ENCODE measurements around the gene TOLLIP.

TOLLIP gene

DNA sequence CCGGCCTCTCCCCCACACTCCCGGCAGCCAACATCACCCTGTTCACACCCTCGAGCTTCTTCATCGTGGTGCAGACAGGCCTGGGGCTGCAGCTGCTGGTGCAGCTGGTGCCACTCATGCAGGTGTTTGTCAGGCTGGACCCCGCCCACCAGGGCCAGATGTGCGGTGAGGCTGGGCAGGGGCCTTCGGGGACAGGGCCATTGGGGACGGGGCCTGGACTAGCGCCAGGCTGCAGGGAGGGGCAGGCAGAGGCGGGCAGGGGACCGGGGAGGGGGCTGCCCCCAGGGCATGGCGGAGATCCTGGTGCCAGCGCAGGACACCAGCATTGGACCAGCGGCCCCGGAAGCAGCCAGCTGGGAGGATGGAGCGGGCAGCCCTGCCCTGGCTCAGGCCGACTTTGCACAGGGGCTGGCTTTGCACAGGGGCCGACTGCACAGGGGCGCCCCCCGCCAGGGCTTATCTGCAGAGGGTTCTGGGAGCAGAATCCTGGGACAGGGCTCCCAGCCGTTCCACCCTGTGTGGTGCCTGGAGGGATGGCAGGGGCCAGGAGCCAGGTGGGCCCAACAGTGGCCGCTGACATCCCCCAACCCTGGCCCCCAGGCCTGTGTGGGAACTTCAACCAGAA, 77.9 kb downstream of the TOLLIP start:
- no peak for DNase-seq (ENCODE audit: low read depth)

DNA sequence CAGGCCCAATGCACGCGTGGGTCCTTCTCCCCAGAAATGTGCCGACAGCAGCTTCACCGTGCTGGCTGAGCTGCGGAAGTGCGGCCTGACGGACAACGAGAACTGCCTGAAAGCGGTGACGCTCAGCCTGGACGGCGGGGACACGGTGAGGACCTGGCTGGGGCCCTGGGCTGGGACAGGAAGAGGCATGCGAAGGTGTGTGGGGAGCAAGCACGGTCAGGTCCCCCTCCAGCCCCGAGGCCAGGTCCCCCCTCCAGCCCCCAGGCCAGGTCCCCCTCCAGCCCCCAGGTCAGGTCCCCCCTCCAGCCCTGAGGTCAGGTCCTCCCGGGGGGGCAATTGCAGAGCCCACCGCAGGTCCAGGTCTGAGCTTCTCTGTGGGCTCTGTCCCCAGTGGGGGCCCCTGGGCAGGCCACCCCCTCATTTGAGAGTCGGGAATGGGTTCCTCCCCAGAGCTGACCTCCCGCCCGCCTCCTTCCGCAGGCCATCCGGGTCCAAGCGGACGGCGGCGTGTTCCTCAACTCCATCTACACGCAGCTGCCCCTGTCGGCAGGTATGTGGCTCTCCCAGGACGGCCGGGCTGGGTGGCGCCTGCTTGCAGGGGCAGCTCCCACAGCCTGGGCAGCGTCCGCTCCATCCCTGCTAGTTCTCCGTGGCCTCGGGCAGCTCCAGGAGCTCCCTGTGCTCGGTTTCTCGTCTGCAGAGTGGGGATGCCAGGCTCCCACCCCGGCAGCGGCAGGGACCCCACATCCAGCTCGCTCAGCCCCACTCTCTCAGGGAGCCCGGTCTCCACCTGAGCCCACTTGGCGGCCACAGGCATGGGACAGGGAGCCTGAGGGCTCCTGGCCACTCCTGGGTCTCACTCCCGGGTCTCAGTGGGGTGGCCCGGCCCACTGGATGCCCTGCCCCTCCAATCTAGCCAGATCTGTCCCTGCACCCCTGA, 78.7 kb downstream of the TOLLIP start:
- no peak for DNase-seq (ENCODE audit: low read depth)

DNA sequence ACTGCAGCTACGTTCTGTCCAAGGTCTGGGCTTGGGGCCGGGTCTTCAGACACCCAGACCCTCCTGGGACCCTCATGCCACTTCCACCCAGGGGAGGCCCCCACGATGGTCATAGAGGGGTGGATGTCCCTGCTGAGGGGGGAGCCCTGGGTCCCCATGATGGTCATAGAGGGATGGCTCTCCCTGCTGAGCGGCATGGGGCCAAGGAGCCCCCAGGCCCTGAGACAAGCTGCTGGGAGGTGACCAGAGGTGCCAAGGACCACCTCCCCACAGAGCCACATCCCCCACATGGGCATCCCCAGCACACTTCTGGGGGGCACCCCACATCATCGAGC, 79.3 kb downstream of the TOLLIP start:
- no peak for DNase-seq (ENCODE audit: low read depth)

DNA sequence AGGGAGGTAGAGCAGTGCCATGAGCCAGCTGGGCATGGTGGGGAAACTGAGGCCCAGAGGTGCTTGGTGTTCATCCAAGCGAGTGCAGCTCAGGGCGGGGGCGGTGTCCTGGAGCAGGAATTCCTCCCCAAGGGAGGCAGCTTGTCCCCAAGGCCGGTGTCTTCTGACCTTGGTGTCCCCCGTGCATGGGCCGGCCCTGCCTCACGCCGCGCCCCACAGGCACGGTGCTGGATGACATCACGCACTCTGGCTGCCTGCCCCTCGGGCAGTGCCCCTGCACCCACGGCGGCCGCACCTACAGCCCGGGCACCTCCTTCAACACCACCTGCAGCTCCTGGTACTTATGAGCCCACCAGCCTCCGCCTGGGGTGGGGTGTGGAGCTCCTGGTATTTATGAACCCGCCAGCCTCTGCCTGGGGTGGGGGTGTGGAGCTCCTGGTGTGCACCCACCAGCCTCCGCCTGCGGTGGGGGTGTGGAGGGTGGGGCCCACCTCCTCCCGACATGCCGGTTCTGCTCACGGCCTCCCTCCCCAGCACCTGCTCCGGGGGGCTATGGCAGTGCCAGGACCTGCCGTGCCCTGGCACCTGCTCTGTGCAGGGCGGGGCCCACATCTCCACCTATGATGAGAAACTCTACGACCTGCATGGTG, 79.8 kb downstream of the TOLLIP start:
- no peak for DNase-seq (ENCODE audit: low read depth)

DNA sequence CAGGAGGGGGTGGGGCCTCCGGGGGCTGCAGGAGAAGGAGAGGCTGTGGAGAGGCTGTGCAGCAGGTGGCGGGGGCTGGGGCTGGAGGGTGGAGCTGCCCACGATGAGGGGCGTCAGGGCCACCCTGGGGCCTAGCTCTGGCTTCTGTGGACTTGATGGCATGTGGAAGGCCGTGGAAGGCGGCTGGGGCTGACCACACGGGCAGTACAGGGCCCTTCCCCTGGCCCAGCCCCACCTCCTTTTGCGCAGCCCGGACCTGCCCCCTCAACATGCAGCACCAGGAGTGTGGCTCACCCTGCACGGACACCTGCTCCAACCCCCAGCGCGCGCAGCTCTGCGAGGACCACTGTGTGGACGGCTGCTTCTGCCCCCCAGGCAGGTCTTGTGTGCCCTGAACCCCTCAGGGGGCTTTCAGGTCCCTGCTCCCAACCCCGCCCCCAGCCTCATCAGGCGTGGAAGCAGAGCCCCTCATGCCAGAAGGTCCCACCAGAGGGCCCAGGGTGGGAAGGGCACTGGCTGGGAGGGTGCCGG, 80.4 kb downstream of the TOLLIP start:
- no peak for DNase-seq (ENCODE audit: low read depth)

DNA sequence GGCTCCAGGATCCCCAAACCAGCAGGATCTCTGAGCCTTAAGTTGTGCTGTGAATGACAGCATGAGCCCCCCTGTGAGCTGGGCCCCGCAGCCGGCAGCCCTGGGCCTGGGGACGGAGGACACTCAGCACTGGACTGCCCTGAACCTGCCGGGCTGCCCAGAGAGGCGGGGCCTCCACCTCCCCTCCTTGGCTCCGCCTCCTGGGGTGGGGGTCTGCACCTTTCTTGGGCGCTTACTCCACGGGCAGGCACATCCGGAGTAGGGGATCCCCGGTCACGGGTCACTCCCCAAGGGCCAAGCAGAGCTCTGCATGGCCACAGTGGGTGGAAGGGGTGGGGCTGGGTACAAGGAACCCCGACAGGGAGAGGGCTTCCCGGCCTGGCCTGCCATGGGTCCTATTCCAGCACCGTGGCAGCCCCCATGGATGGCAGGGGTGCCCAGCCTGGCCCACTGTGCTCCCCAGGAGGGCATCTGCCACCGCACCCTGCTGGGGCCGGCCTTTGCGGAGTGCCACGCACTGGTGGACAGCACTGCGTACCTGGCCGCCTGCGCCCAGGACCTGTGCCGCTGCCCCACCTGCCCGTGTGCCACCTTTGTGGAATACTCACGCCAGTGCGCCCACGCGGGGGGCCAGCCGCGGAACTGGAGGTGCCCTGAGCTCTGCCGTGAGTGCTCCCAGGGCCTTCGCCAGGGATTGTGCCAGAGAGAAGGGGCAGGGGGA, 81.2 kb downstream of the TOLLIP start:
- no peak for DNase-seq (ENCODE audit: low read depth)

DNA sequence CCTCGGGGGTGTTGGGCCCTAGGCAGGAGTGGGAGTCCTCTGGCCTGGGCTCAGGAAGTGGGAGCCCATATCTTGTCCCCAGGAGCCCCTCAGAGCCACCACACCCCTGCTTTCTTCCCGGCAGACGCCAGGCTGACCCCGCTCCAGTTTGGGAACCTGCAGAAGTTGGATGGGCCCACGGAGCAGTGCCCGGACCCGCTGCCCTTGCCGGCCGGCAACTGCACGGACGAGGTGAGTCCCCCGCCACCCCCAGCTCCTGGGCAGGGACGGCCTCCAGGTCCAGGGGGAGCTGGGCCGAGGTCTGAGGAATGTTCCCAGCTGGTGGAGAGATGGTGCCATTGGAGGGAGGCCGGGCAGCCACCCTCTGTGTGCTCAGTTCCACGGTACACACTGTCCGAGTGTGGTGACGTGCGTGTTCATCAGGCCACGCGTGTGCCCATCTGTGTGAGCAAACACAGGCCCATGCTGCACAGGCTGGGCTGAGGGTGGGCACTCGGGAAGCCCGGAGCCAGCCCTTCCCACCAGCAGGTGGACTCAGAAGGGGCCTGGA, 81.8 kb downstream of the TOLLIP start:
- no peak for DNase-seq (ENCODE audit: low read depth)

DNA sequence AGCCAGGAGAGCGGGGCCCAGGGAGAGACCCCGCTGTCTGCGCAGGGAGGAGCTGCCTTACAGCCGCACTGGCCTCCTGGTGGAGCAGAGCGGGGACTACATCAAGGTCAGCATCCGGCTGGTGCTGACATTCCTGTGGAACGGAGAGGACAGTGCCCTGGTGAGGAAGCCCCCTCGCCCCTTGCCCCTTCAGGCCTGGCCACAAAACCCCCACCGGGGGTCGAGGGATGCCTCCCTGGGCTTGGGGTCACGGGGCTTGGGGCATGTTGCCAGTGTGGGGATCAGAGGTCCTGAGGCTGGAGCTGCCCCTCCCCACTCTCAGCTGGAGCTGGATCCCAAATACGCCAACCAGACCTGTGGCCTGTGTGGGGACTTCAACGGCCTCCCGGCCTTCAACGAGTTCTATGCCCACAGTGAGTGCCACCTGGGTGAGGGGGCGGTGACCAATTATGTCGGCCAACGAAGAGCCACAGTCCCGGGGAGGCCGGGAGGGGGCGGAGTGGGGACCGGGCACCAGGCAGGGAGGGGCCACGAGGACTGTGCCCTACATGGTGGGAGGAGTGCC, 82.4 kb downstream of the TOLLIP start:
- no peak for DNase-seq (ENCODE audit: low read depth)

DNA sequence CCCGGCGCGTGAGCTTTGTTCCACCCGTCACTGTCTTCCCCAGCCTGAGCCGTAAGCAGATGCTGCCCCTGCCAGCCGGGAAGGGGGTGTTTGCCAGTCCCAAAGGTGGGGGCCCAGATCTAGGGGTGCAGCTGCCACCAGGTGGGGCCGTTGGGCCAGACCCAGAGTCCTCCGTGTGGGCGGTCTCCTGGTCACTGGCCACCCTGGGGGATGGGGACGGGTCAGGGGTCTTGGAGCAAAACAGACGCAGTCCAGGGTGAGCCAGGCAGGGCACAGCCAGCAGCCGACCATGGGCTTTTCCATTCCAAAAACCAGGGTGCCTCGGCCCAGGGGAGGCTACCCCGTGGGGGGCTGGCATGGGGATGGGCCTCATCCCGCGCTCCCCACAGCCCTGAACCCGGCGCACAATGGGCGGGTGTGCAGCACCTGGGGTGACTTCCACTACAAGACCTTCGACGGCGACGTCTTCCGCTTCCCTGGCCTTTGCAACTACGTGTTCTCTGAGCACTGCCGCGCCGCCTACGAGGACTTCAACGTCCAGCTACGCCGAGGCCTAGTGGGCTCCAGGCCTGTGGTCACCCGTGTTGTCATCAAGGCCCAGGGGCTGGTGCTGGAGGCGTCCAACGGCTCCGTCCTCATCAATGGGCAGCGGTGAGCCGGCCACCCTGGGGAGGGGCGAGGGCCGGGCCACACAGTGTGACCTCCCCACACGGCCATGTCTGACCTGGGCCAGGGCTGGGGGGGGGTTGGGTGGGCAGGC, 83.0 kb downstream of the TOLLIP start:
- no peak for DNase-seq (ENCODE audit: low read depth)

DNA sequence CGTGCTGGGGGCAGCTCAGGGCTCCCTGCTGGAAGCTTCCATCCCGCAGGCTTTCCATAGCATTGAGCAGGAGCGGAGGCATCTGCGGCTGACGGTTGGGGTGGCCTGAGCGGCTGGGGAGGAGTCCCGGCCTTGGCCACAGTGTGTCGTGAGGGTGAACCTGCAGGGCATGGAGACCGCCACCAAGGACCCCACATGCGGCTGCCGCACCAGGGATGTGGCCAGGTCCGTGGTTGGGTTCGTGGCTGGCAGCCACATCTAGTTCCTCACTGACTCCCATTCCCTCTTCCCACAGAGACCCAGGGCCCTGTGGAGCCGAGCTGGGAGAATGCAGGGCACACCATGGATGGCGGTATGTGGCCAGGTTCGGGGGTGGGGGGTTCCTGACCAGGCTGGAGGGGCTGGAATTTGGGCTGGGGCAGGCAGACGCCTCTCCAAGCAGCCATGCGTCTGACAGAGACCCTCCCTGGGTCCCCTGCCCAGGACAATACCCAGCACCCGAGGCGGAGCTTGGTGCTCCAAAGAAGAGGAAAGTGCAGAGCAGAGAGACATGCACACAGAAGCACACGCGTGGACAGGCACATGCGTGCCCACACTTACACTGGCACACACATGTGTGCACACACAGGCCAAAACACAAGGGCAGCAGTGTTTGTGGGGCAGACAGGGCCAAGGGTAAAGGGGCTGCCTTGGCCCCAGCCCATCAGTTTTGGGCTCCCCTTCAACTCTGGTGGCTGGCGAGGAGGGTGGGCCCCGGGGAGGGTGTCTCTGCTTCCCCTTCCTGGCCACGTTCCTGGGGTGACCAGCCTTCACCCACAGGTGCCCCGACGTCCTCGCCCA, 83.8 kb downstream of the TOLLIP start:
- DNase-seq (ENCODE audit: low read depth): no peak

DNA sequence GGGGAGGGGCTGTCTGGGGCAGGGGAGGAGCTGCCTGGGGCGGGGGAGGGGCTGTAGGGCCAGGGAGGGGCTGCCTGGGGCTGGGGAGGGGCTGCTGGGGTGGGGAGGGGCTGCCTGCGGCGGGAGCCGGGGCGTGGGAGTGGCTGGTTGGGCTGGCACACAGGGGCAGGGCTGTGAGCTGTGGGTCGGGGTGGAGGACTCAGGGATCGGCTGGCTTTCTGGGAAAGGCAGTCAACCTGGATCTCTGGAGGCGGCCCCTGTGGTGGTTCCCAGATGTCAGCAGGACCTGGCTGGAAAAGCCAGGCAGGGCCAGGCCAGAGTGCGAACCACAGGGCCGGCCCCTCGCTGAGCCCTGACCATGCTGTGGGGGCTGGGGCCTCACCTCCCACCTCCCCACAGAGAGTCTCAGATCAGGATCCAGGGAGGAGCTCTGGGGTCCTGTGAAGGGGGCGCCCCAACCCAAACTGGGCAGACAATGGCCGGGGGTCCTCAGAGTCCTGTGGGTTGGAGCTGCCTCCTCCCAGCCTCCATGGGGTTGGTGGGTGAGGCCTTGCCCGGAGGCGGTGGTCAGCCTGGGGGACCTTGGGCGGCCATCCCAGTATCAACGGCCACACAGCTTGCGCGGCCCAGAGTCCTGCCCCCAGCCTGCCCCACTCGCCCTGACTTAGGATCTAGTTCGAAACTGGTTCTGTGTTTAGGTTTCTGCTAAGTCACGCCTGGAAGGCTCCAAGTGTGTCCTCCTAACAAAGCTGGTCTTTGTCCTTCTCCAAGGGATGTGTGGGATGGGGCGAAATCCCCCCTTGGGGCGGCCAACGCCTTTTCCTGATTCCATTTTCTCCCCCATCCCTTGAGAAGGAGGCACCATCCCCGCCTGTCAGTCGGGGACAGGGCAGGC, 84.7 kb downstream of the TOLLIP start:
- no peak for DNase-seq (ENCODE audit: low read depth)

All from stimulated activated CD8-positive, alpha-beta memory T cell treated with anti-CD3 and anti-CD28 coated beads, Interleukin-15, amount 100 ng/mL, for 24 hours (primary cell).